GM19468 (cell line): ENCODE results near the gene VAPB.
"Not testable (repeated sequence)": the region's sequence is repeated elsewhere in the genome, so short reads cannot be mapped to it uniquely, and the experiment has no call there.

Experiments used
- ATAC-seq: cut with Tn5 transposase; IDR thresholded peaks from one replicate; pipeline ENCODE4 v1.9.1; 2021; ENCODE audit warnings: mild to moderate bottlenecking, moderate library complexity, moderate number of reproducible peaks; ENCODE audit not compliant: unreplicated experiment; ENCODE audit errors: extremely low read depth

VAPB gene

GRCh38 chr20:58405504-58406291, 16.7 kb downstream of the VAPB start:
- no peak for ATAC-seq

GRCh38 chr20:58406422-58407001, 17.5 kb downstream of the VAPB start:
- no peak for ATAC-seq

GRCh38 chr20:58407201-58407873, 18.3 kb downstream of the VAPB start:
- ATAC-seq, result no peak

GRCh38 chr20:58407966-58408557, 19.0 kb downstream of the VAPB start:
- peak; percentile 28 for ATAC-seq

- ATAC-seq, result no peak
Measured at GRCh38 chr20:58408603-58409246, 19.7 kb downstream of the VAPB start.

GRCh38 chr20:58414216-58414615, 25.2 kb downstream of the VAPB start:
- ATAC-seq, result not testable (repeated sequence)

GRCh38 chr20:58414786-58415185, 25.8 kb downstream of the VAPB start:
- not testable (repeated sequence) for ATAC-seq

- ATAC-seq, result no peak
Measured at GRCh38 chr20:58416057-58416456, 27.0 kb downstream of the VAPB start.

GRCh38 chr20:58416835-58417234, 27.8 kb downstream of the VAPB start:
- no peak for ATAC-seq

- ATAC-seq, result no peak
Measured at GRCh38 chr20:58417438-58417837, 28.4 kb downstream of the VAPB start.

GRCh38 chr20:58418949-58419748, 30.1 kb downstream of the VAPB start:
- ATAC-seq, result no peak

GRCh38 chr20:58420798-58421496, 31.9 kb downstream of the VAPB start:
- ATAC-seq, result no peak

- no peak for ATAC-seq
Measured at GRCh38 chr20:58421497-58421850, 32.4 kb downstream of the VAPB start.

- no peak for ATAC-seq
Measured at GRCh38 chr20:58424218-58424969, 35.4 kb downstream of the VAPB start.

- not testable (repeated sequence) for ATAC-seq
Measured at GRCh38 chr20:58427571-58427970, 38.5 kb downstream of the VAPB start.

- no peak for ATAC-seq
Measured at GRCh38 chr20:58428364-58428763, 39.3 kb downstream of the VAPB start.

- no peak for ATAC-seq
Measured at GRCh38 chr20:58429303-58429702, 40.3 kb downstream of the VAPB start.

GRCh38 chr20:58431134-58431533, 42.1 kb downstream of the VAPB start:
- no peak for ATAC-seq
